ENCODE measurements around the gene DDHD1.

DDHD1 gene

GRCh38 chr14:53003776-53004175, 149.3 kb downstream of the DDHD1 start:
- H3K27me3 ChIP-seq (ENCODE audit: insufficient read depth, poor library complexity, severe bottlenecking), result no peaks in the 10 kb centered on the region
- H3K36me3 ChIP-seq (ENCODE audit: low read depth), result no peaks in the 10 kb centered on the region
- no peak for TF ChIP-seq CTCF (IDR thresholded peaks at IDR 0.05; ENCODE audit: poor library complexity, severe bottlenecking)
- H3K9me3 ChIP-seq (ENCODE audit: severe bottlenecking), result no peaks in the 10 kb centered on the region
- H3K27ac ChIP-seq (ENCODE audit: poor library complexity, severe bottlenecking), result no peak overlapping the region
- ATAC-seq (ENCODE audit: low read depth) (no peak), DNase-seq (ENCODE audit: low spot score) (no peak)
- no peak overlapping the region for H3K4me3 ChIP-seq (ENCODE audit: severe bottlenecking)
- no peaks in the 10 kb centered on the region for H3K4me1 ChIP-seq (ENCODE audit: insufficient read depth, poor library complexity, severe bottlenecking)

DNA sequence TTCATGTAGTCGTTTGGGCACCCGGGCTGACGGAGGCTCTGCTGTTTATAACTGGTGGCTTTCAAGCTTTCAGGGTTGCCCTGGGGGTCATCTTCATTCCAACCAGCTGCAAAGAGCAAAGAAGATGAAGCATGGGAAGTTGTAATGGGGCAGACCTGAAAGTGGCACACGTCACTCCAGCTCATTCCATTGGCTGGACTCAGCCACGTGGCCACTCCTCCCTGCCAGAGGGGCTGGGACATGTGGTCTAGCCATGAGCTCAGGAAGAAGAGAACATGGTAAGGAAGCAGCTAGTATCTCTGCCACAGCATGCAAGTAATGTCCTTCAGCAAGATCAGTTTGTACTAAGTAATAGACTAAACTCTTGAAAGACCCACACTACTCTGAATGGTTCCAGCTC, 150.5 kb downstream of the DDHD1 start:
- ATAC-seq (ENCODE audit: low read depth) (0 out of 3 replicates have a peak, but pooled peaks have one; percentile 17), DNase-seq (ENCODE audit: low spot score) (no peak)
- Histone ChIP-seq H3K36me3 (ENCODE audit: low read depth) (no peaks in the 10 kb centered on the region), H3K27ac (ENCODE audit: poor library complexity, severe bottlenecking) (no peak overlapping the region), H3K4me1 (ENCODE audit: insufficient read depth, poor library complexity, severe bottlenecking) (no peaks in the 10 kb centered on the region), H3K9me3 (ENCODE audit: severe bottlenecking) (no peaks in the 10 kb centered on the region), H3K4me3 (ENCODE audit: severe bottlenecking) (no peak overlapping the region), H3K27me3 (ENCODE audit: insufficient read depth, poor library complexity, severe bottlenecking) (no peaks in the 10 kb centered on the region)
- TF ChIP-seq CTCF (IDR thresholded peaks at IDR 0.05; ENCODE audit: poor library complexity, severe bottlenecking), result no peak

DNA sequence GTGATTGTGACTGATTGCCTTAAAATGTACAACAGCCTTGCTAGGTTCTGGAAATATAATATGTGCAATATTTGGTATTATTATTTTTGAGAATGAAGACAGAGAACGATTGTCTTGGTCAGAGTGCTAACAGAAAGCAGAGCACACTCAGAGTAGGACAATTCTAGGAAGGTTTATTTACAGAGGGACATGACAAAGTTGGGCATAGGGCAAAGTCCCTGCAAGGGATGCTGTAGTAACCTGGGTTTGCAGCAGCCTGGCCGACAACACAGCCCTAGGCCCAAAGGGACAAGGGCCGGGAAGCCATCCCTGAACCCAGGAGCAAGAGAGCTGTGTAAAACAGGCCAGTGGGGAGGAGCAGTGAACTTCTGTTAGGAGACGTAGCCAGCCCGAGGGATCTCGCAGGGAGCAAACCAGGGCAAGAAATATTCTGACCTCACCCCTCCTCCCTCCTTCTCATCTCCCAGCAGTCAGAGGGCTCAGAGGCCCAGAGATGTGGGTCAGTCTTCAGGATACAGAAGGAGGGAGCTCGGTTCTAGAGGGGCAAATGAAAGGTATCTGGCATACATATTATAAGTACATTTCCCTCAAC, 151.2 kb downstream of the DDHD1 start:
- Histone ChIP-seq H3K27me3 (ENCODE audit: insufficient read depth, poor library complexity, severe bottlenecking) (no peaks in the 10 kb centered on the region), H3K27ac (ENCODE audit: poor library complexity, severe bottlenecking) (no peak overlapping the region), H3K36me3 (ENCODE audit: low read depth) (no peaks in the 10 kb centered on the region), H3K4me3 (ENCODE audit: severe bottlenecking) (no peak overlapping the region), H3K9me3 (ENCODE audit: severe bottlenecking) (no peaks in the 10 kb centered on the region), H3K4me1 (ENCODE audit: insufficient read depth, poor library complexity, severe bottlenecking) (no peaks in the 10 kb centered on the region)
- TF ChIP-seq CTCF (IDR thresholded peaks at IDR 0.05; ENCODE audit: poor library complexity, severe bottlenecking), result no peak
- ATAC-seq (ENCODE audit: low read depth) (no peak), DNase-seq (ENCODE audit: low spot score) (no peak)

DNA sequence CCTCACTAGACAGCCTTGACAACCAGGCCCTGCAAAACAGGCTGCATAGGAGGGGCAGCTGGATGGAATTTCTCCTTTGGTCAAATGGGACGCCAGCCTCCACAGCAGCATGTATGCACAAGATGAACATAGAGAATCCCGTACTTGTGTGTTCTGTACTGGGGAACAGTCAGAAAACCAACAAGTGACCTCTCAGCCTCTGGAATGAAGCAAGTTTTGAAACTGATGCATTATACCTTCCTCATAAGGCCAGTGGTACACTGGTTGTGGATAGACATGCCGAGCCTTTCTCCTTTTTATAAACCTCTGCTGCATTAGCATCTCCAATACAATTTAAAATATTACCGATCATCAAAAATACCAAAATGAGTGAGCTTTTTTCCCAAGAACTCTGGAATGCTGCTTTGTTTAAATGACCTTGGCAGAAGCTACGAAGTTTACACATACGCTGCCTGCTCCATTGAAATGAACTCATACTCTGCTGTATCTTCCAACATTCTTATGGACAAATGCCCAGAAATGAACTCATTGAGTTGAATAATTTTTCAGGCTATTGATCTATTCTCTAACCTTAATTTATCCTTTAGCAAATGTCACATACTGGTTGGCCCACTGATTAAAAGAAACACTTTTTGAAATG, 154.6 kb downstream of the DDHD1 start:
- Histone ChIP-seq H3K27me3 (ENCODE audit: insufficient read depth, poor library complexity, severe bottlenecking) (no peaks in the 10 kb centered on the region), H3K9me3 (ENCODE audit: severe bottlenecking) (no peaks in the 10 kb centered on the region), H3K4me3 (ENCODE audit: severe bottlenecking) (no peak overlapping the region), H3K27ac (ENCODE audit: poor library complexity, severe bottlenecking) (no peak overlapping the region), H3K4me1 (ENCODE audit: insufficient read depth, poor library complexity, severe bottlenecking) (no peaks in the 10 kb centered on the region), H3K36me3 (ENCODE audit: low read depth) (no peaks in the 10 kb centered on the region)
- no peak for DNase-seq (ENCODE audit: low spot score)
- ATAC-seq (ENCODE audit: low read depth), result no peak
- peak; percentile 5 for TF ChIP-seq CTCF (IDR thresholded peaks at IDR 0.05; ENCODE audit: poor library complexity, severe bottlenecking)

- Histone ChIP-seq H3K27ac (ENCODE audit: poor library complexity, severe bottlenecking) (no peak overlapping the region), H3K27me3 (ENCODE audit: insufficient read depth, poor library complexity, severe bottlenecking) (no peaks in the 10 kb centered on the region), H3K9me3 (ENCODE audit: severe bottlenecking) (no peaks in the 10 kb centered on the region), H3K4me1 (ENCODE audit: insufficient read depth, poor library complexity, severe bottlenecking) (no peaks in the 10 kb centered on the region), H3K36me3 (ENCODE audit: low read depth) (no peaks in the 10 kb centered on the region), H3K4me3 (ENCODE audit: severe bottlenecking) (no peak overlapping the region)
- ATAC-seq (ENCODE audit: low read depth) (no peak), DNase-seq (ENCODE audit: low spot score) (no peak)
- TF ChIP-seq CTCF (IDR thresholded peaks at IDR 0.05; ENCODE audit: poor library complexity, severe bottlenecking), result no peak
Measured at GRCh38 chr14:52996493-52996892, 156.6 kb downstream of the DDHD1 start.

Data from RWPE2 (cell line).